OCI-LY1 (cell line): Measurements from ENCODE around the gene MRPS31.

Experiments
- EZH2 ChIP-seq: fragments of 200-600 bp; sonication (generic), shearing (Covaris generic); IDR thresholded peaks from 2 replicates; pipeline ENCODE4 v1.8.0; 2017; ENCODE audit warnings: borderline replicate concordance, mixed run types, mild to moderate bottlenecking, antibody characterized with exemption, low read length, moderate library complexity, mixed read lengths
- TF ChIP-seq, protein P1 (sequence below): fragments of 200-600 bp; sonication (generic), shearing (Covaris generic); IDR thresholded peaks from 2 replicates; pipeline ENCODE4 v1.5.1; 2017; ENCODE audit warnings: mild to moderate bottlenecking, antibody characterized with exemption, low read length, moderate library complexity, mixed read lengths

DNA sequence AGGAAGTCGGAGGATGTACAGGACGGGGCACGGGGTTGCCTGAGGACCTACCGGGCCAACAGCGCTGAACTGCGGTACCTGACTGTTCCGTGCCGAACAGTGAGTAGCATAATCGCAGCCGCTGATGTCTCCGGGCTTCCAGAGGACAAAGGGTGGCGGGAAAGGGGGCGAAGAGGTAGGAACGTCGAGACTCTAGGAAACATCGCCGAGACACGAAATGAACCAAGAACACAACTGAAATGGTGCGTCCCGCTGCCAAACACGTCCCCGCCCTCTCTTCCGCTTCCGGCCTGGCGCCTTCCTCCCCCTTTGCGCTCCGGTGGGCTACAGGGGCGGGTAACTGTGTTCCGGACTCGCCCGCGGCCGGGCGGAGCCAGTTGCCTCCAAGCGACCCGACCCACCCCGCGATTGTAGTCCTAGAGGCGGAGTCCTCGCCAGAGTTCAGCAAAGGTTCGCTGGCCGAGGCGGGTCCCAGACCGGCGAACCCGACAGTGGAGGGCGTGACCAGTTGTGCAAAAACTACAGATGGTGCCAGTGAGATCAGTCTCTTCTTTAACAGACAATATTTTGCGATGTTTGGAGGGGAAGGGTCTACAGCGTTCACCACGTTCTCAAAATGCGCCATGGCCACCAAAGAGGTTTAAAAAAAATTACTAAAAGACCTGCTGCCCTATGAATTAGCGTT, at the start of gene MRPS31:
- TF ChIP-seq, protein P1, sequence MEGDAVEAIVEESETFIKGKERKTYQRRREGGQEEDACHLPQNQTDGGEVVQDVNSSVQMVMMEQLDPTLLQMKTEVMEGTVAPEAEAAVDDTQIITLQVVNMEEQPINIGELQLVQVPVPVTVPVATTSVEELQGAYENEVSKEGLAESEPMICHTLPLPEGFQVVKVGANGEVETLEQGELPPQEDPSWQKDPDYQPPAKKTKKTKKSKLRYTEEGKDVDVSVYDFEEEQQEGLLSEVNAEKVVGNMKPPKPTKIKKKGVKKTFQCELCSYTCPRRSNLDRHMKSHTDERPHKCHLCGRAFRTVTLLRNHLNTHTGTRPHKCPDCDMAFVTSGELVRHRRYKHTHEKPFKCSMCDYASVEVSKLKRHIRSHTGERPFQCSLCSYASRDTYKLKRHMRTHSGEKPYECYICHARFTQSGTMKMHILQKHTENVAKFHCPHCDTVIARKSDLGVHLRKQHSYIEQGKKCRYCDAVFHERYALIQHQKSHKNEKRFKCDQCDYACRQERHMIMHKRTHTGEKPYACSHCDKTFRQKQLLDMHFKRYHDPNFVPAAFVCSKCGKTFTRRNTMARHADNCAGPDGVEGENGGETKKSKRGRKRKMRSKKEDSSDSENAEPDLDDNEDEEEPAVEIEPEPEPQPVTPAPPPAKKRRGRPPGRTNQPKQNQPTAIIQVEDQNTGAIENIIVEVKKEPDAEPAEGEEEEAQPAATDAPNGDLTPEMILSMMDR: no peak
- TF ChIP-seq EZH2: no peak
